Measurements from ENCODE around the gene RAMP1.

RAMP1 gene

GRCh38 chr2:237923481-237924163, 64.2 kb downstream of the RAMP1 start:
- no peaks in the 10 kb centered on the region for H3K9me3 ChIP-seq
- peak; percentile 85 for TF ChIP-seq CTCF (IDR thresholded peaks at IDR 0.05; ENCODE audit: low read depth, low read length)
- peak; percentile 87 for DNase-seq
- peaks cover 9% of the 10 kb centered on the region; the same call in 1 of the 2 replicates for H3K4me1 ChIP-seq
- no peaks in the 10 kb centered on the region for H3K27me3 ChIP-seq
- H3K4me3 ChIP-seq (ENCODE audit: low read depth, low read length): peak overlapping the region; percentile 66
- H3K36me3 ChIP-seq: no peaks in the 10 kb centered on the region

- Histone ChIP-seq H3K27me3 (no peaks in the 10 kb centered on the region), H3K36me3 (no peaks in the 10 kb centered on the region), H3K9me3 (no peaks in the 10 kb centered on the region), H3K4me3 (ENCODE audit: low read depth, low read length) (no peak overlapping the region), H3K4me1 (peaks cover 9% of the 10 kb centered on the region; the same call in 1 of the 2 replicates)
- TF ChIP-seq CTCF (IDR thresholded peaks at IDR 0.05; ENCODE audit: low read depth, low read length): no peak
- no peak for DNase-seq
Measured at GRCh38 chr2:237924164-237924534, 64.7 kb downstream of the RAMP1 start.

- no peaks in the 10 kb centered on the region for H3K27me3 ChIP-seq
- H3K36me3 ChIP-seq: no peaks in the 10 kb centered on the region
- H3K9me3 ChIP-seq: no peaks in the 10 kb centered on the region
- no peak overlapping the region for H3K4me3 ChIP-seq (ENCODE audit: low read depth, low read length)
- no peak for DNase-seq
- TF ChIP-seq CTCF (IDR thresholded peaks at IDR 0.05; ENCODE audit: low read depth, low read length): no peak
- peaks cover 14% of the 10 kb centered on the region for H3K4me1 ChIP-seq
Measured at GRCh38 chr2:237927135-237927534, 67.7 kb downstream of the RAMP1 start.

- no peak overlapping the region for H3K4me3 ChIP-seq (ENCODE audit: low read depth, low read length)
- no peaks in the 10 kb centered on the region for H3K27me3 ChIP-seq
- TF ChIP-seq CTCF (IDR thresholded peaks at IDR 0.05; ENCODE audit: low read depth, low read length): no peak
- H3K9me3 ChIP-seq: no peaks in the 10 kb centered on the region
- peaks cover 14% of the 10 kb centered on the region for H3K4me1 ChIP-seq
- H3K36me3 ChIP-seq: no peaks in the 10 kb centered on the region
- DNase-seq: no peak
Measured at GRCh38 chr2:237927986-237928385, 68.6 kb downstream of the RAMP1 start.

- no peak for DNase-seq
- no peaks in the 10 kb centered on the region for H3K9me3 ChIP-seq
- H3K4me1 ChIP-seq: peaks cover 5% of the 10 kb centered on the region
- no peaks in the 10 kb centered on the region for H3K36me3 ChIP-seq
- no peaks in the 10 kb centered on the region for H3K27me3 ChIP-seq
- TF ChIP-seq CTCF (IDR thresholded peaks at IDR 0.05; ENCODE audit: low read depth, low read length): no peak
- H3K4me3 ChIP-seq (ENCODE audit: low read depth, low read length): no peak overlapping the region
Measured at GRCh38 chr2:237929979-237930378, 70.6 kb downstream of the RAMP1 start.

- Histone ChIP-seq H3K4me3 (ENCODE audit: low read depth, low read length) (no peak overlapping the region), H3K27me3 (no peaks in the 10 kb centered on the region), H3K36me3 (no peaks in the 10 kb centered on the region), H3K4me1 (peaks cover 5% of the 10 kb centered on the region), H3K9me3 (no peaks in the 10 kb centered on the region)
- DNase-seq: no peak
- TF ChIP-seq CTCF (IDR thresholded peaks at IDR 0.05; ENCODE audit: low read depth, low read length): no peak
Measured at GRCh38 chr2:237931205-237931721, 71.8 kb downstream of the RAMP1 start.
